Hindlimb muscle (tissue), 1 donor: ENCODE results near the gene TIMM10. TPM values are rescaled to one million over a fixed set of nuclear protein-coding genes. Genes with fewer than 3 reads are reported as not detected.
A peak's percentile ranks its signal among the peaks of the same experiment; 100 is the strongest.

Experiments
- DNase-seq: peaks from one replicate; pipeline ENCODE4 v3.0.0-alpha.2; 2013
- polyA plus RNA-seq: library from polyadenylated mRNA; unstranded; fragments of 120-200 nt; gene quantifications from one replicate; pipeline ENCODE4 v1.2.1, GENCODE V29; 2013; ENCODE audit not compliant: insufficient read length

Gene TIMM10
- polyA plus RNA-seq, 1 donor, result 32.9 TPM

GRCh38 chr11:57482782-57483561 lies 47.6 kb downstream of the TIMM10 start:
- DNase-seq, result peak; percentile 79

DNA sequence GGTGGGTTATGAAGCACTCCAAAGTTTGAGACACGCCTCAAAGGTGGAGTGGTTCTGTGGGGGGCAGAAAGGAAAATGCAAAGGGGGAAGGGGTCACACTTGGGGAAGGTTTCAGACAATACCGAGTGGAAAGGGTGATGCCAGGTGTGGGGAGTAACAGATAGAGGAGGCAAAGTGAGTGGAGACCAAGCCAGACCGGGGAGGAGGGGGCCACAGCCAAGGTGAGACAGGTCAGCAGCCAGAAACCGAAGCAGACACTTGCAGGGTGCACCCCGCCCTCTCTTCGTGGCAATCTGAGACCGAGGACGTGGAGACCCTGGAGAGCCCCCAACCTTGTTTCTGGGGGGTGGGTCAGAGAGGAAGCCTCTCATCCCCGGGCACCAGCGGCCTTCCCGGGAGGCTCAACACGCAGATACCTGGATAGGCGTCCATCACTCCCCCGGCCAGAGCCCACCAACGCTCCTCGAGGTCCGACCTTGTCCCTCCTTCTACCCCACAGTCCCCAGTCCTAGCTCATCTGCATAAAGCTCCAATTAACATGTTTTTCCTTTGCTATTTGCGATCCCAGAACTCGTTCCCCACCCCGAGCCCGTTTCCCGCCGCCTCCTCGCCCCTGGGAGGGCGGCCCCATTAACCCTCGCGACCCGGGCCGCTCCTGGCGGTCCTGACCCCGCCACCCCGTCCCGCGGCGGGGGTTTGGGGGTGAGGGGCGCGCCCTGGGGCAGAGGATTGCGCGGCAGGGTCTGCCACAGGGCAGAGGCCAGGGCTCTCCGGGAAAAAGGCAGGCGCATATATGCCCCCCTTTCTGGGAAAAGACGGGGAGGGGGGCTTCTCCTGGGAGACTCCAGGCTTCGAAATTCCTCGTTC lies 48.4 kb downstream of the TIMM10 start:
- no peak for DNase-seq

- no peak for DNase-seq
These were observed 49.2 kb downstream of the TIMM10 start for GRCh38 chr11:57481315-57481714.

DNA sequence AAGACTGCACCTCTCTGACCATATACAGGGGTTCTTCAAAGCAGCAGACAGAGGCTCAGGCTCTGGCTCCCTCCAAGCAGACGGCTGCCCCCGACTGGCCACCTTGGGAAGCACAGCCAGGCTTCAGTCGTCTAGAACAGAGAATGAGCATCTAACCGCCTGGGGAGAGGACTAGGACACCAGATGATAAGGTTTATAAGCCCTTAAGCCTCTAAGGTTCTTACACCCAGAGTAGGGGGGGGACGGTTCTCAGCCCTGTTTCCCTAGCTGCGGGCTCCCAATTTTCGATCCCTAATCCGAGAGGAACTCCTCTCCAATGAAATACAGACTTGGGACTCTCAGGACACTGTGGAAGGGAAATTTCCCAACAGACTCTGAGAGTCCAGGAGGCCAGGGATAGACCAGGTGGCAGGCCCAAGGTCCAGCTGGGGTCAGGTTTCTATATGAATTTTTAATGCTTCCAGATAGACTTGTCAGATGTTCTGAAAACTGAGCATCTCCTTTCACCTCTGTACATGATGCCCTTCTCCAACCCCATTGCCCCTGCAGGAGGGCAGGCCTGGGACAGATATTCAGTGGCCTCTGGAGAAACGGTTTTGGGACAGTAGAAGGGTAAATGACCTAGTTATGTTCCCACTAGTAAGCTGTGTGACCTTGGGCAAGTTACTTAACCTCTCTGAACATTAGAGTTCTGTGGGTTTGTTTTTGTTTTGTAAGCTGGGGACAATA lies 50.0 kb downstream of the TIMM10 start:
- DNase-seq, result no peak

DNA sequence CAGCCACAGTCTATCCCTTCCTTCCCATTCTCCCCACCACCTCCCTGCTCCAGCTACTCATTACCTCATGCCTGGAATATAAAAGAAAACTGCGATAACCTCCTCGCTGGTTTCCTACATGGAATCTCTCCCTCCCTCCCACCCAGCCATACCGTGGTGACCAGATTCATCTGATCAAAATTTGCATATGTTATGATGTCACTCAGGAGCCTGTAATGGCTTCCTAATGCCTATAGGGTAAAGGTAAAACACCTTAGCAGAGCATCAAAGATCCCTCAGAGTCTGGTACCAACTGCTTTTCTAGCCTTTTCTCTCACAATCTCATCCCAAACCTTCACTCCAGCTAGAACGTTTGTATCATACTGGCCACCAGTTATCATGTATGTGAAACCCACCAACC lies 50.6 kb downstream of the TIMM10 start:
- no peak for DNase-seq

DNA sequence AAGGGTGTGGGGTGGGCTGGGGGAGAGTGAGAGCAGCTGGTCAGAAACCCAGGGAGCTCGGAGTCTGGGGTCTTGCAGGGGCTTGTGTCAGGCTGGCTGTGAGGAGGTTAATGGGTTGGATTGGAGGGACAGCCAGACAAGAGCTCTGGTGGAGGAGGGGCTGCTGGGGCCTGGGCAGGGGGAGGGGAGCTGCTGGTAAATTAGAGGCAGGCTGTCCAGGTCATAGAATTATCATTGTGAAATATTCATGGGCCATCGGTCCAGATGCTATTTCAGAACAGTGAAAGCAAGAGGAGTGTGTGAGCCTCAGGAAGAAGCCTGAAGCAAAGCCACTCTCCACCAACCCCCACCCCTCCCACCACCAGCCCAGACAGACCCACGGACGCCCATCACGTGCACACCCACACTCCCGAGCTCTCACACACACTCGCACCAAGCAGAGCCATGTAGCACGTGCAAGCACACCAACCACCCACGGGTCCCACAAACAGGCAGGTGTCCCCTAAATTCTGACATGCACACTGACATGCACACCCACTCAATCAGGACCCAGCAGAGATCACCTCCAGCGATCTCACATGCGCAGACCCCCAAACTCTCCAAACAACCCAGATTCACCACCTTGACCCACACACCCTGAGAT lies 51.4 kb downstream of the TIMM10 start:
- DNase-seq, result no peak

Other genes with a start within 250 kb of the TIMM10 start
- 144 TPM for gene TNKS1BP1, start 205.8 kb downstream of the TIMM10 start, polyA plus RNA-seq
- gene SSRP1, start 194.9 kb downstream of the TIMM10 start, polyA plus RNA-seq, result 90.6 TPM
- gene P2RX3, start 192.4 kb downstream of the TIMM10 start, polyA plus RNA-seq, result 4.2 TPM
- gene PRG3, start 149.6 kb downstream of the TIMM10 start, polyA plus RNA-seq, result 0.23 TPM
- 0.62 TPM for gene PRG2, start 140.1 kb downstream of the TIMM10 start, polyA plus RNA-seq
- 24.7 TPM for gene SLC43A3, start 103.6 kb downstream of the TIMM10 start, polyA plus RNA-seq
- gene RTN4RL2, start 70.2 kb downstream of the TIMM10 start, polyA plus RNA-seq, result 47.3 TPM
- 19.3 TPM for gene SLC43A1, start 15.1 kb downstream of the TIMM10 start, polyA plus RNA-seq
- gene SMTNL1, start 6.8 kb upstream of the TIMM10 start, polyA plus RNA-seq, result 148 TPM
- gene UBE2L6, start 36.9 kb upstream of the TIMM10 start, polyA plus RNA-seq, result 26.6 TPM
- gene SERPING1, start 66.9 kb upstream of the TIMM10 start, polyA plus RNA-seq, result 109 TPM
- gene YPEL4, start 119.2 kb upstream of the TIMM10 start, polyA plus RNA-seq, result 1.9 TPM
- gene CLP1, start 127.0 kb upstream of the TIMM10 start, polyA plus RNA-seq, result 8.7 TPM
- 31.9 TPM for gene ZDHHC5, start 137.4 kb upstream of the TIMM10 start, polyA plus RNA-seq
- 13.3 TPM for gene MED19, start 181.5 kb upstream of the TIMM10 start, polyA plus RNA-seq
- 54.4 TPM for gene TMX2, start 181.8 kb upstream of the TIMM10 start, polyA plus RNA-seq
- gene SELENOH, start 210.7 kb upstream of the TIMM10 start, polyA plus RNA-seq, result 75.3 TPM
- 0.15 TPM for gene BTBD18, start 221.1 kb upstream of the TIMM10 start, polyA plus RNA-seq
- gene CTNND1, start 231.0 kb upstream of the TIMM10 start, polyA plus RNA-seq, result 136 TPM